Hematopoietic multipotent progenitor cell (in vitro differentiated cells): ENCODE measurements around the gene LRIG1. TPM values are rescaled to one million over a fixed set of nuclear protein-coding genes. Genes with fewer than 3 reads are reported as not detected.

Experiments used
- DNase-seq, 3 donors: peaks; one replicate each; pipeline ENCODE4 v3.0.0-alpha.2; 2011 to 2015; ENCODE audit warnings: low read depth in 2 of 3, low spot score in 2 of 3
- total RNA-seq: library from RNA; depleted of rRNA; stranded (reverse); fragments of >200 nt; gene quantifications from one replicate; pipeline ENCODE4 v1.2.3, GENCODE V29; 2012

Gene LRIG1
- total RNA-seq, 1 donor: 12.9 TPM

DNA sequence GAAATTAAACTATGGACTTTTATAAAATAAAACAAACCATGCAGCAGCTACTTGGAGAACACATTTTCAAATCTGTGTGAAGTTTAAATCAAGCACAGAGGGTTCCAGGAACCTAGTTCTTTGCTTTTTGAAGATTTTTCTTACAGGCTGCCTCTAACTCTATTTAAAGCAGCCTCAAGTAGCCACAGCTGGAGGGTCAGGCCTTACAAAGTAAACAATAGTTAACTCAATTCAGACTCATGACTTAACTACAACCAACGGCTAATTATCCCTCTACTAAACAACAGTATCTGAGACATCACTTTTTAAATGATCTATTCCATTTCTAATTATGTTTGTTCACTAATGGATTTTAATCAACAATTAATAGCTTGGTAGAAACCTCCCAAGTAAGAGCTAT lies 9.8 kb downstream of the LRIG1 start:
- no peak for DNase-seq

DNA sequence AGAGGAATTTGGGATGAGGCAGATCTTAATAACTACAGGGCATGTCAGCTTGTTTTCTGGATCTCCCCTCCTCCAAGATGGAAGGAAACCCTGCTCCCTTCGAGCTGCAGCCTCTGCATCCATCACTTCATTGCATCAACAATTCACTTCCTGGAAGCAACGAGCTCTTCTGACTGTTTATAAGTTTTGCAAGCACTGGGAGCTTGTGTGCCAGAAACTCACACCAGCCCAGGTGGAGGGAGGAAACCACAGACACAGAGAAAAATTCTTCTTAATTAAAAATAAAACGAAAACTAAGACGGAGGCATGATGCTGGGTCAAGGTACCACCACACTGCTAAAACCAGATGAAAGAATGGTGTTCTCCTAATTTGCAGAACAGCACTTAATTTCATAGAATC lies 10.6 kb downstream of the LRIG1 start:
- DNase-seq: no peak

DNA sequence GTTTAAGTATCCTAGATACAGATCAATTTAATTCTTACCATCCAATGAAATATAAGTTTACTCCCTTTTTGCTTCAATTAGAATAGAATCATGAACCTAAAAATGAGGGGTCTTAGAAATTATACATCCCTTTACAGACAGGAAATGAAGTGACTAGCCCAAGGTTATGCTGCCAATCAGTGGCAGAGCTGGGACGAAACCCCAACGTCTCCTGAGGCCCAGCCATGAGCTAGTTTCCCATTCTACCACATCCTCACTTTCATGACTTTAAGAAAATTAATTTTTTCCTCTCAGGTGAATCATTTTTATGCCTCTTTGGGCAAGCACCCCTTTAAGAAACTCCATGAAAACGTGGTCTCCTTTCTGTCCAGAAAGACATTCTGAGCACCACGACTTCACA lies 11.2 kb downstream of the LRIG1 start:
- DNase-seq: no peak

DNA sequence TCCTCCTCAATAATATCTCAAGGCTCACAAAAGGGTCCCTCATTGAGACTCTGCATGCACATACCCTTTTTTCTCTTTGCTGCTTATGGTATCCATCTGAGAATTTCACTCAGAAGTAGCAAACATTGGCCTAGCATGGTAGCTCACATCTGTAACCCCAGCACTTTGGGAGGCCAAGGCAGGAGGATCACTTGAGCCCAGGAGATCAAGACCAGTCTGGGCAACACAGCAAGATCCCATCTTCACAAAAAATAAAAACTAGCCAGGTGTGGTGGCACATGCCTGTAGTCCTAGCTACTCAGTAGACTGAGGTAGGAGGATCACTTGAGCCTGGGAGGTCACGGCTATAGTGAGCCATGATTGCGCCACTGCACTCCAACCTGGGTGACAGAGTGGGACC lies 11.7 kb downstream of the LRIG1 start:
- DNase-seq: no peak

DNA sequence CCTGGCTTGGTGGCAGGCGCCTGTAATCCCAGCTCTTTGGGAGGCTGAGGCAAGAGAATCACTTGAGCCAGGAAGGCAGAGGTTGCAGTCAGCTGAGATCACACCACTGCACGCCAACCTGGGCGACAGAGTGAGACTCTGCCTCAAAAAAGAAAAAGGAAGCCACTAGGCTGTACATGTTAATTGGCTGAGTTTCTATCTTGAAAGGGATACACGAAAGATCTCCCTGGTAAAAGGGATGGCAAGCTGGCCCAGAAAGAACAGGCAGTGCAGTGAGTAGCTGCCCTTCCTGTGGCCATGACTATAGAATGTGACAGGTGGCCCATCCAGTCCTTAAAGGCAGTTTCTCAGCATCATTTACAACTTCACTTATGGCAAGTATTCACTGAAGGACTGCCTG lies 12.3 kb downstream of the LRIG1 start:
- no peak for DNase-seq

DNA sequence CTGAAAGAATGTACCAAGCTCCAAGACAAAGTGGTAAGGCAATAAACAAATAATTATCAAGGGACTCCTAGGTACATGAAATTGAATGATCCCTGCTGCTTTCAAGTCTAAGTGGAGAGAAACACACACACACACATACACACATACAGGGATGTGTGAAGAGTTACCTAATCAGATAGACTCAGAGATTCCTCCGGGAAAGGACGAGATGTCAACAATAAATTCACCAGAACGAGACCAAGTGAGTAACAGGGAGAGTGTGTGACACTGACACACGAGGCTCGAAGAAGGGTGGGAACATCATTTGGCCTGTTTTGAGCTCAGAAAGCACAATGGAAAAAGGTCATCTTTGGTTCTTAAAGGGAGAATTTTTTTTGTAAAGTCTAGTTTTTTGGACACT lies 13.4 kb downstream of the LRIG1 start:
- no peak for DNase-seq

DNA sequence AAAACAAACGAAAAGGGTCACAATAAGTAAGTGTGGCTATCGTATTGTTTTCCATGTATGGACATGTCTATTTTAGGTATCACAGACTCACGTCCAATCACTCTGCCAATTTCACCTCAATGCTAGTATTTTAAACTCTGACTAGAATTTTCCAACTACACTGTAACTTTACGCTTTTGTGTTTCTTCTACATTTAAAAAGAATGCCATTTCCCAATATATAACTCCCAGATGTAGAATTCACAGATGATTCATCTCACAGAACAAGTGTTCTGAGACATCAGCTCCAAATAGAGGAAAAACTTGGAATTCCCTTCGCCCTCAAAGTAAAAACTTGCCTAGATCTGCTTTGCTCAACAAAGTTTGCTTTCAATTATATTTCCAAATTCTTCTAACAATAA lies 14.2 kb downstream of the LRIG1 start:
- DNase-seq: no peak

DNA sequence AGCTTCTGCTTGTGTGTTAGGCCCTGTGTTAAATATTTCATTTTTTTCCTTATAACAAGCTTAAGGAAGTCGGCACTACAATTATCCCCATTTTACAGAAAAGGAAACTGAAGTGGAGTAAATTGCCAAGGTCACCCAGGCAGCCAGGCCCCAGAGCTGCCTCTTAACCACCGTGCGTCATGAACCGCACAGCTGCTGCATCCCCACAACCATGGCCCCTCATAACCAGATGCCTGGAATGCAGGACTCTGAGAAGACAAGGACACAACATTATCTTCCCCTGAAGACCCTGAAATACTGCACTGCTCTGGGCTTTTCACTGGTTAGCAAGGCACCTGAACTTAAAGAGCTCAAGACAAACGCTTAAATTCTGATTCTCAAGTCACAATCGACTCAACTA lies 14.6 kb downstream of the LRIG1 start:
- DNase-seq: no peak

DNA sequence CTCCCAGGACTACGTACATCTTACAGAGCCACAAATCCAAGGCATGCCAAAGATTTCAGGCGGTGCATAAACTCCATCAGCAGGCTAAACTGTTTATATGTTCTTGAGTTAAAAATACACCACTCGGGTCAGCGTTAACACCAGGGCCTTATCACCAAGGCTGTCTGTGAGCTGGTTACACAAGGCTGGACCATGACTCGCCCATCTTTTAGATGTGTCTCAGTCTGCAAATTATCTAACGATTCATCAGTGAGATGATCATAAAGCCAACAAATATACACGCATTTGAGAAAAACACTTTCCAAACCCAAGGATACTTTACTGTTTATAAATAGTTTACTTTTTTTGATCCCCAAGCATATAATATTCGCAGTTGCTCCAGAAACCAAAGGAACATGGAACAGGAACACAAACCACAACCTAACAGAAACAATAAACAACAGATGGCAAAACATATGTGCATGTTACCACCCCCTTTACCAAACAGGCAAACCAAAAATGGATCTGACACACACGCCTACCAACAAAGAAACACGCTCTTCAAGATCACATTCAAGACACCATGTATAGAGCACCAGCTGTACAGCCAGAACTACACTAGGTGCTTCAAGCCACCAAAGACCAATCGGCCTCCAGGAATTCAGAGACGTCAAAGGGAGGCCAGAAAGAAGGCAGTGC lies 15.4 kb downstream of the LRIG1 start:
- DNase-seq: no peak

DNA sequence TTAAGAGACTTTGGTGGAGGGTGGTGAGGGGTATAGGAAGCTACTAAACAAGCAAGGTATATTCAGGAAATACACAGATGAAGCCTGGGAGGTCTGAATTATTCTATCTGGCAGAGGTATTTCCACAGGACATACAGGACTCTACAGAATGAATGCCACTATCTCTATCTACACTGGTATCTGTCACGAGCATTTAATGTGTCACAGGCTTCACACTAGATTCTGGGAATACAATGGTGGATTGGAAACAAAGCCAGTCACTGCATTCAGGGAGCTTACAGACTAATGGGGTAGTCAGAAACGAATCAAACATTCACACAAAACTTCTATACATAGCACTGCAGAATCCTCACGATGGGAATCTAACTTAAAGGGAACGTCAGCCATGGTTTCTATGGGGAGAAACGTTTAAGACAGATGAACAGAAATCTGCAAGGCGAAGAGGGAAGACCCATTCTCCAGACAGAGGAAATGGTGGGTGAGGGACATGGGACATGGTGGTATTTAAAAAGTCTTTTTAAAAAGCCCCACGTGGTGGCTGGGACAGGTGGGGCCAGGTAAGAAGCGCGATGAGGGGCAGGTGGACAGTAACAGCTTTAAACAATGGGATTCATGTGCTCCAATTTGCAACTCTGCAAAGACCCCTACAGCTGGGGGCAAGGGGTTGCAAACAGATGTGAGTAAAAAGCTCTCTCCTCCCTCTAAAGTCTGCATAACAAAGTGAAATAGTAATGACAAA lies 16.5 kb downstream of the LRIG1 start:
- DNase-seq: no peak

DNA sequence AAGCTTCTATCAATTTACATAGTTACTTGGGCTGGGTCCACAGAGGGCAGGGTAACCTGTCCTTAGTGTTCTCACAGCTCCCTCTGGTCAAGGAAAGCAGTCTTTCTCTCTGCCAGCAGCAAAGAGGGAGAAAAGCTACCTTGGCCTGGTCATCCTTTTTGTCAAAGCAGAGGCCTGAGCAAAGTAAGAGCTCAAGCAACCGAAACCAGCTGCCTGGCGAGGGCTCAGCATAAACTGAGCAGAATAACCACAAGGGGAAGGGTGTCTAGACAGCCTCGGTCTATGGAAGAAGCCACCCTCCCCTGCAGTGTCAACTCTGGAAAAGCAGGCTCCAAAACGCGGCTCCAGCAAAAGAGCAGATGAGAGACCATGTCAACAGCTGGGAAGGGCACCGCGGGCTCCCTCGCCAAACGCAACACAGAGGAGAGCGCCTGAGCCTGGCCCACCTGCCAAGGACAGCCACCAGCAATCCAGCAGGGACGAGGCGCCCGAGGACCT lies 17.4 kb downstream of the LRIG1 start:
- peak in 1 of 3 donors; percentile 49 for DNase-seq

DNA sequence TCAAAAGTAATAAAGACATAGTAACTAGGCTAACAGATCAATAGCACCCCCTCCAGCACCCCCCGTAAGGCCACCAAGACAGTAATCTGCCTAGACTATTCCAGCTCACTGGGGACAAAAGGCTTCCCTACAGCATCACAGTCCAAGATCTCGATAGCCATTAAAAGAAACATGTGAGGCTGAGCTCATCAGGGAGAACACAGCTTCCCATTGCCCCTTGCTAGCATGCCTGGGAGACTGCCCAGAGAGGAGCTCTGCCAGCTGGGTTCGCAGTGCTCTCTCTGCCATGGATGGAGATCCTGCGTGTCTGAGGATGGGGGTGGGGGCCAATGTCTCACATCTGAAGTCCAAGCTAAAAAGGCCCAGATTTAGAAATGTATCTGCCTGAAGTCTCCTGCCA lies 17.8 kb downstream of the LRIG1 start:
- DNase-seq: no peak

DNA sequence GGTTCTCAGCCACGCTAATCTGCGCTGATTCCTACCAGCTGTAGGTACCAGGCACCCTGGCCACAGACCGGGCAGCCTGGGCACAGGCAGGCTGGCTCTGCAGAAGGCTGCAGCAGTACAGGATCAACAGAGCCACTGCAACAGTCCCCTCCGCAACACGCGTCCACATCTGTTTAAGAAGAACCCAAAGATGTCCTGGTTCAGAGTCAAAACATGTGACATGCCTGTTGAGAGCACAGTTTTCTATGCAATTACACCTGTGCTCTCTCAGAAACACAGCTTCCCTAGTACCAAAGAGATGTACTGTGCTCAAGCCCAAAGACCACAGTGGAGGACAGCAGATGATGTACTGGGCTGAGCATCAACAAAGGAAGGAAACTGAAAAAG lies 18.8 kb downstream of the LRIG1 start:
- no peak for DNase-seq

DNA sequence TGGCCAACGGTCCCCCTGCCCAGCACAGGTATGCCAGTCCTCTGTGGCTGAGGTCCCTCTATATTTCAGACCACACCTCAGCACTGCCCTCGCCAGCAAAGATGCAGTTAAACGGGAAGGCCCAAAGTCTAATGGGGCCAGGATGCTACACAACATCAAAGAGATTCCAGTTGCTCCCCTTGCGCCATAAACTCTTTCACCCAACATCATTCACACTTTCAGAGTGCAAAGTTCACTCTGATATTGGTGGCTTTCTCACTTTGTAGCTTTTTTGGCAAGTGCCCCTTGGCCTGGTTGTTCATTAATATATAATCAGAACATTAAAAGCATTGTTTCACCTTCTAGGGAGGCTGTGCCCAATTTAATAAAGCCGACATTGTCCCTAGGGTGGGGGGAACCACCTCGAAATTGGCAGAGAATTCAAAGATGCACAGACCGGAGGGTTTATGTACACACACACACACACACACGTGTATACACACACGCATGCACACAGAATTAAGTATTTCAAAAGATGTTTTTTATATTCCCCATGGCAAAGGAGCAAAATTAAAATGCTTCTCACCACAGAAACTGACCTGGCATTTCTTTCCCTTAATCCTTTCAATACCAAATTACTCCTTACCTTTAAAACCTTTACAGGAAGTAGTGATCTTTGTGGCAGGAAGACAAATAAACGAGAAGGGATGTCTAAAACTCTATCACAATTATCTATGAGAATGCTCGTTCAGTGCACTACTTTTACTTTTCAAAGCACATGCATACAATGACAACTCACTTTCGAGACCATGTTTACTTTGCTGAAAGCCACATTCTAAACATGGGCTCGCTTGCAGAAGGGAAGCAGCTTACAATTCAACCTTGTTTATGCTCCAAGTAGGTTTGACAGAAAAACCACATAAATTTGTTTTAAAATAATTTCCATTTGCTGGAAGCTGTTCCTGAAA lies 19.5 kb downstream of the LRIG1 start:
- DNase-seq: peak in 1 of 3 donors; percentile 55

DNA sequence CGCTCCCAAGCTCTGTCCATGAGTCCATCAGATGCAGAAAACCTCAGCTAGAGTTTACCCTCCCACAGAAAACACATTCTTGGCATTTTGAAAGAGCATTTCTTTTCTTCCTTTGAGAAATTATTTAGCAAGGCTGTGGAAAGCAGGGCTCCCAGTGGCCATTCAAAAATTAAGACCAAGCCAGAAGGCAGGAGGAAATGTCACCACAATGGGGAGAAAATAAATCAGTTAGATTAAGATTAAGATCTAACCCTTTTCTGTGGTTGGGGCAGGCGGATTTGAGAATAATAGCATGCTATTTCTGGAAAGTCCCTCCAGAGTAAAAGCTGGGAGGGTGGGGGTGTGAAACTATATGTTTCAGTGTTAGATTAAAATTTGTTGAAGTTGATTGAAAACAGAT lies 20.2 kb downstream of the LRIG1 start:
- peak in 2 of 3 donors; percentile 65 to 86 for DNase-seq

DNA sequence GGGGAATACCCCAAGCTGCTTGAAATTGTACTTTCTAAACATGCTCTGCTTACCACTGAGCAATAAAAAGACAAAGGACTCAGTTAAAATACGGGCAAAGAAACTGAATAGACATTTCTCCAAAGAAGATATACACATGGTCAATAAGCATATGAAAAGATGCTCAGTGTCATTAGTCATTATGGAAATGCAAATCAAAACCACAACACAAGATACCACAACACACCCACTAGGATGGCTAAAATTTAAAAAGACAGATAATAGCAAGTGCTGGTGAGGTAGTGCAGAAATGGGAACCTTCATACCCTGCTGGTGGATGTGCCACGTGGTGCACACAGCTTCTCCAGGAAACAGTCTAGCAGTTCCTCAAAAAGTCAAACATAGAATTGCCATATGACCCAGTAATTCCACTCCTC lies 21.3 kb downstream of the LRIG1 start:
- DNase-seq: no peak

DNA sequence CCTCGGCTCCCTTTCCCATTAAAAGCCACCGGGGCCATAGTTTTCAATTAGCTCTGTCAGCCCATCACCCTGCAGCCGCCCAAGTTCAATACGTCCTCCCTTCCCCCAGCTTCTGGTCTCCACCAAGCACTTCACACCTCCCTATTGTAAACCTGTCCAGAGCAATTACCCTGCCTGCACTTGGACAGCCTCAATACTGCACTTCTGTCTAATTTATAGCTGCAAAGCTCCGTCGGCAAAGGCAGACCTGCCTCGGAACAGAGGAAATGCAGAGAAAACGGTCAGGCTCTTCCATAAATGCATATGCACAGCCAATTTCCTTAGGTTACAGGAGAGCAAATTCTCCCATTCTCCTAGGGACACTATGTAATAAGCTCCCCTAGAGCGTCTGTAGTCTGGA lies 21.9 kb downstream of the LRIG1 start:
- DNase-seq: no peak

DNA sequence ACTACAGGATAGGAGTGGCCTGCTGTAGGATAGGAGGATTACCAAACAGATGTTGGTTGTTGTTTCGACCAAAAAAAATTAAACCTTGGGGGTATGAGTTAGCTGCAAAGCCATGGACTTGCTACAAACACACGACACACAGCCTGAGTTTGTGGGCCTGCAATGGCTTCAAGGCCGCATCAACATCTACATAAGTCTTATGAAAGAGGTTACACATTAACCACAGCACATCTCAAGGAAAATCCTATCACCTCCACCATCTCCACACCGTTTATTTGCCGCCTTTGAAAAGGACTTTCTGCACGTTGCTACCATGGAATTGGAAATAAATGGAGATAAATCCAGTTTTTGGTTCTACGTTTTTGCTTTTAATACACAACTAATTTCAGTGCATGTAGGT lies 23.0 kb downstream of the LRIG1 start:
- DNase-seq: no peak

DNA sequence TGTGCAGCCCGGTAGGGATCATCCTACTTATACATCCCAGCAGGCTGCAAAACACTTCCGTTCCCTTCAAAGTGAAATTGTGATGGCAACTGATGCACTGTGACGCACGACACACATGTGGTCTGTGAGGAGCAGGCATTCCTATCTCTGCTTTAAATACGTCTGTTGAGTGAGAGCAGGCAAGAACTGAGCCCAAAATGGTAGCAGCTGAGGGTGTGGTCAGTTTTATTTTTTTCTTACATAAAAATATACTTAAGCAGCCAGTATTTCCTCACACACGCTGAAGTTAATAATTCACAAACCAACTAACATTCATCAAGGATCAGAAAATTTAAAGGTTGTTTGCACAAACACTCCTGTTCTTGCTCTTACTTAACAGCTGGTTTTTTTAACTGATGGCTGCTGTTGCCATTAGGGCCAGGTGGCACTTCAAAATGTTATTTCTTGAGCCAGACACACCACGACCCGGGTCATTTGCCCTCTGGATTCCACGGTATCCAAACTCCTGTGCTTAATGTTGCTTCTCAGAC lies 23.9 kb downstream of the LRIG1 start:
- no peak for DNase-seq

DNA sequence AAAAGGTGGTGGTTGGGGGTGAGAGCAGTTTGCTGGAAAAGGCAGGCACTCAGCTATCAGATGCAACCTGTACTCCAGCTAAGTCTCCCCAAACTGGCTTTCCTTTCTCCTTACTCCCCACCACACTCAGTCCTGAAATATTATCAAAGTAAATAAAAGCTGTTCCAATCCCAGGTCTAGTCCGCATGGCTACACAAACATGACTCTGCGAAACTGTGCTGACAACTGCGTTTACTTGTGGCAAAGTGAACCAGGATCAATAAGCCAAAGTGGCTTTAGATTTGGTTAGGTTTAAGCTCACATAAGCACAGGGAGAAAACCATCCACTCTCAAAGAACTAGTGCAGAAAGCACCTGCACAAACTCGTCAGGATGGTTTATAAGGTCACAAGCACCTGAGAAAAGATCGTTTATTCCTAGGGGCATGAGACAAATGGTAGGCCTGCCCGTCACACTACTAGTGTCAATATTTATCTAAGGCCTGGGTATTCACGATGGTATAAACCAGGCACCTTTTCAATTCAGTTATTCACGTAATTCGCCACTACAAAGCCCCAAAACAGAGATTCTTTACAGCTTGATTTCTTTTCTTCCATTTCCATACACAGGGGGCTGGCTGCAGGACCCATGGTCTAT lies 25.3 kb downstream of the LRIG1 start:
- DNase-seq: no peak

DNA sequence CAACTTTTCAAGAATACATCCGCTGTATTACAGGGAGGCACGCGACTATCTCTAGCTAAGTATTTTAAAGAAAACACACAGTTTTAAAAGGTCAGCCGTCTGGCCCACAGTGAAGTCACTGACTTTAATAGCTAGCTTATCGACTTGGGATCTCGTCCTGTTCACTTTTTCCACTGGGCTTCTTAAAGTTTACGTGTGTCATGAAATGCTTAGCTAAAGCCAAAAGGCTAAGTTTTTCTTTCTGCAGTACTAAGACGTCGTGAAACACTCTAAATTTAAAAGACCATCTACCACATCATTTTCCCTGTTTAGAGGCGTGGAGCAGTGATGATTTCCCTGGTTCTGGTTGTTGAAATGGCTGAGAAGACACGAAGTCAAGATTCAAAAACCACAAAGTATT lies 27.1 kb downstream of the LRIG1 start:
- DNase-seq: no peak
